HG03066 (cell line): ENCODE results near the gene DCC.

Source experiments
- ATAC-seq: cut with Tn5 transposase; IDR thresholded peaks from one replicate; pipeline ENCODE4 v1.9.1; 2021; ENCODE audit warnings: low read depth; ENCODE audit not compliant: unreplicated experiment

The DCC gene

DNA sequence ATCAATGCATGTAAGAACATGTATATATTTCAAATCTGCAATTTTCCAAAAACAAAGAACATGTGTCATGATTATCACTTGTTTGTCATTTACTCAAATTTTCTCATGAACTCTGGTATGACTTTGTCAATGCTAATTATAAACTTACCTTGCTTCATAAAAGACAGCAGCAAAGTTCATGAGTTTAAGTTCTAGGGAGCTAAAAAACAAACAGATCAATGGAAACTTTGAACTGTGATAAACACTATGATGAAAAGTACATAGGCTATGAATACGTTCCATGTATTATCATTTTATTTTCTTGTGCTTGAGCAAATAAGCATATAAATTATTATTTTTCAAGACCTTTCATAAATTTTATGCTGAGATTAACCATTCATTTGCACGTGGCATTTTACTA is 943.7 kb downstream of the DCC start:
- ATAC-seq, result no peak

DNA sequence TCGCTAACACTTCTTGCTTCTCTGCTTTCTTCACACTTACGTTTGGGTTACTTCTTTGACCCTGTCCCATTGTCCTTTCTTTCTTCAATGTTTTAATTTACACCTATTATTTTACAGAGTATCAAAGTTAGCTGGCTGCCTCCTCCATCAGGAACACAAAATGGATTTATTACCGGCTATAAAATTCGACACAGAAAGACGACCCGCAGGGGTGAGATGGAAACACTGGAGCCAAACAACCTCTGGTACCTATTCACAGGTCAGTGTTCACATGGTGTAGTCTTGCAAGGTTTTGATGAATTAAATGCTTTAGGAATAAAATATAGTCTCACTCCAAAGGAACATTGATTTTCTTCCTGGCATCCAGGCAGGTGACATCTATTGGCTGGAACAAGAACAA is 965.5 kb downstream of the DCC start:
- ATAC-seq, result no peak

DNA sequence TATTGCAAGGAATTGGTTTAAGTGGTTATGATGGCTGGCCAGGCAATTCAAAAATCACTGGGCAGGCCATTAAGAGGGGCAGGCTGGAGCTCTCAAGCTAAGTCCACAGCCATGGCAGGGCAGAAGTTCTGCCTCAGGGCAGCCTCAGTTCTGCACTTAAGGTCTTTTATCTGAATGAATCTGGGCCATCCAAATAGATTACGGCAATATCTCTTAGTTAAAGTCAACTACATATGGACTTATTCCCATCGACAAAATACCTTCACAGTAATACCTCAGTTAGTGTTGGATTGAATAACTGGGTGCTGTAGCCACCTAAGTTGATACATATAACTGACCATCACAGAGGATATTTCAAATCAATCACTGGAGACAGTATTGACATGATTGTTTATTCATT is 979.6 kb downstream of the DCC start:
- no peak for ATAC-seq

DNA sequence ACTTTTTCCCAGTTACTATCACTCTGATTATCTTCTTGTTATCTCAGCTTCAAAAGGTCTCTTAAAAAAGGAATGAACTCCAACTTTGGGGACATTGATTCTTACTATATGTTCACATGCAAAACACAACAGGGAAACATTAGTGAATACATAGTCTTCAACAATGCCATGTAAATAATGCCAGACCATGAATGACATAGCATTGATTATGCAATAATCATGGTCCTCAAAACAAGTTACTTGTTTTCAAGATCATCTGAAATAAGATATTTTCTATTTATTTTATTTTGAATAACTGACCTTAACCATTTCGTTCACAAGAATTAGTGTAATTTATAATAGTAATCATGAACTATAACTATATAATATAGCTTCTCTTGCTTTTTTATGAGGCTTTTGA is 982.2 kb downstream of the DCC start:
- no peak for ATAC-seq

DNA sequence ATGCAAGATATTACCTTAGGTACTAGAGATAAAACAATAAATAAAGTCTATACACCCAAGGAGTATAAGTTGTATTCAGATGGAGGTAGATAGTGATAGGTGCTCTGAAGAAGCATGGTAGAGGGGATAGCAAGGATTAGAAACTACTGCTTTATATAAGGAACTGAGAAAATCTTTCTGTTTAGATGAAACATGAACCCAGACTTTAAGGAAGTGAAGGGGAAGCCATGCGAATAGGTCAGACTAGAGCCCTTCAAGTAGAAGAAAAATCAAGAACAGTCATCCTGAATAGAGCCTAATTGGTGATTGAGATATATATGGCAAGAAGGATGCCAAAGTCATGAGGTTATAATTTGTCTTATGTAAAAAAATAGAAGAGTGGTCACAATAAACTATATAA is 984.4 kb downstream of the DCC start:
- ATAC-seq, result no peak

DNA sequence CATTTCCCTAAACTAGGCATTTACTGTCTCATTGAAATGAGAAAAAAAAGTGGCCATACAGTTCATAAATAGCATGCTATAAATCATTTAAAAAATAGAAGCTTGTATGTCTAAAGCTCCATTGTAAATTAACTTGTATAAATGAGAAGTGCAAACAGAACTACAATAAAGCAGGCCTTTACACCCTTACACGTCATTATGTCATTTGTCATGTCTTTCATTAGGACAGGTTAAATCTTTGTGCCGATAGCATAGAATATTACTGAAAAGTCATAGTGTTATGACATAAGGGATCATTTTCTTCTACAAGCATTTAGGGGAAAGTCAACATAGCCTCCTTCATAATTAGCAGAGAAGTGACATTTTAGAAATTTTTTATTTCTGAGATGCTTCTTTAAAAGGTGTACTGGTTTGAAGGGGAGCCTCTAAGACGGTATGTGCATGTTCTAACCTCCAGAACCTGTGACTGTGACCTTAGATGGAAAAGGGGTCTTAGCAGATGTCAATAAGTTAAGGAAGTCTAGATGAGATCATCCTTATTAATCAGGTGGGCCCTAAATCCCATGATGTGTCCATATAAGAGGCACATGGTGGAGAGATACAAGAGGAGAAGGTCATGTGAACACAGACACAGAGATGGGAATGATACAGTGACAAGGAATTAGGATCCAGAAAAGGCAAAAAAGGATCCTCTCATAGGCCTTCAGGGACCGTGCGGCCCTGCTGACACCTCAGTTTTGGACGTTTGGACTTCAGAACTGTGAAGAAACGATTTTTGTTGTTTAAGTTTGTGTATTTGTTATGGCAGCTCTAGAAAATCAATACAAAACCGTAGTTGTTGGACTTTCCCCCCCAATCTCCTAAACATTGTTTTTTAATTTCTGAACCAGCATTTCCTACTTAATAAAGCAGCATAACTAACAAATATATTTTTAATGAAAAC is 1020.8 kb downstream of the DCC start:
- no peak for ATAC-seq

DNA sequence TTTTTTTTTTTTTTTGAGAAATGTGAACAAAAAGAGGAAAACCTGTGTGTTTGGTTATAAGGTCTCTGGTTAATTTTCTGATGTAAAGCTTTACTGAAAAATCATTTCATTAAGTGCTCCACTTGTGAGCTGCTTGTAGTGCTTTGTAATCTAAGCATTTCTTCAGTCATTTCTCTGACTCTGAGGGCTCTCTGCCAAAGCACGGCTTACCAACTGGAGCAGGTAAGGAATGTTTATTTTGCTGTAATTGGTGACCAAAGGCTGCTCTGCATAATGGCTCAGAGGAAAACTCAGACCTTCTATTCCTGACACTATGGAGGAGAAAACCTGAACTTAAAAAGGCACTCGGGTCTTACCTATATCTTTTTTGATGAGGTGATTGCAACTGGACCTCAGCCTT is 1035.6 kb downstream of the DCC start:
- no peak for ATAC-seq

DNA sequence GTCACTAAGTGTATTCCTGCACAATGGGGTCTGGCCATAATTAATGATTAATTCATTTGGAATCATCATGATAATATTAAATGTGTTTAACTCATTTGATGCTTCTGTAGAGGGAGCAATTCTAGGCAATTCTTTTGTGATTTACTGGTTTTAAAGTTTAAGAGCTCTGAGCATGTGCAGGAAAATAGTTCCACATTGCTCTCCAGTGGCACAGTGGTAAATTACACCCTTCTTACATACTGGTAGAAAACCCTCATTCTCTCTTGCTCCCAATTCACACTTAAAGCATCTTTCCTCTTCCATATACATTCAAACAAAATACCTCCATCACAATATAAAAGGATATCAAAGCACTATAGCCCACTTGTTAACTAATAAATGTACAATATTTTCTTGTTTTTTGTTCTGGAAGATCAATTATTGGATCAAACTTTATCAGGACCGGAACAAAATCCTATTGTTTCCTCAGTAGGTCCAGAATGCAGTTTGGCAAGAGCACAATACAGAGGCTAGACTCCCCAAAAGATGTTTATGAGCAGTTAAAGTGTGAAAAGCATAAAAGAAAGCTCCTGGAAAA is 1040.2 kb downstream of the DCC start:
- peak; percentile 72 for ATAC-seq

DNA sequence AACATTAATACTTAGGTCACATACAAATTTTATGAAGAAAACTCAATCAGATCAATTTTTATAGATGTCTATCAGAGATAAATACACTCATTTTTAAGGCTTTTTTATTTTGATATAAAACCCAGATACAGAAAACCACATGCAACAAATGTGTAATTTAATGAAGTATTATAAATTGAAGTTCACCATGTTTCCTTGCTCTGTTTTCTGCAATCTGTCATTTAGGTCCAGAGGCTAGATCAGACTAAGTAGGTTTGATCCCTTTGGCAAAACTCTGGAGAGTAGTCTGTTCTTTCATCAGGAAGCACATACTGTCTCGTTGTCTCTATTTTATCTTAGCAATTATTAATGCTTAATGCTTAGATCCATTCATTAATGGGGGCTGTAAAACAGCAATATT is 1042.9 kb downstream of the DCC start:
- no peak for ATAC-seq

DNA sequence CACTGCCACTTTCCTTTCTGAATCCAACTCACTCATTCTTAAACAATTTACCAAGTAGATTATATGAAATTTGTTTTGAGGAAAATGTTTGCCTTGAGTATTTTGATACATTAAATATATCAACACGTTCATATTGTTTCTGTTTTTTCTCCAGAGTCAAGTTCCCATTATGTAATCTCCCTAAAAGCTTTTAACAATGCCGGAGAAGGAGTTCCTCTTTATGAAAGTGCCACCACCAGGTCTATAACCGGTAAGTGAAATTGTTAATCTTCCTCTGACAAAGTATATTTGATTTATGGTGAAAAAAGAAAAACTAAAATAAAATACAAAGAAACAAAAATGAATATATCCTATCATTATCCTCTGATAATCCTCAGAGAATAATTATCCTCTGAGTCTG is 1045.9 kb downstream of the DCC start:
- ATAC-seq, result no peak

DNA sequence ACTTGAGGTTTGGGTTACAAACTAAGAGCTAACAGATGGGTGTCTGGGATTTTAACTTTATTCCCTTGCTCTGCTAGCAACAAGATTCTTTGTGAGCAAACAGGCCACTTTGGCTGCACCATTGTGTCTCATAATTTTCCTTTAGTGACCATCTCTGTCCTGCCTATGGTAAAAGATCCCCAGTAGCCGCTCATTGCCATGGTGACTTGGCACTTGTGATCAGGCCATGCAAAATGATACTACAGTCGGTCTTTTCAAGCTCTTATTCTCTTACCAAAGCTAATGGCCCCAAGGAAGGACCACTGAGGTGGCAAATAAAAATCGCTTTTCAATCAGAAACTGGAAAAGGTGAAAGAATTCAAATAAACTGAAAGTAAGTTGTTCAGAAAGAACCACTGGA is 1047.6 kb downstream of the DCC start:
- ATAC-seq, result no peak

DNA sequence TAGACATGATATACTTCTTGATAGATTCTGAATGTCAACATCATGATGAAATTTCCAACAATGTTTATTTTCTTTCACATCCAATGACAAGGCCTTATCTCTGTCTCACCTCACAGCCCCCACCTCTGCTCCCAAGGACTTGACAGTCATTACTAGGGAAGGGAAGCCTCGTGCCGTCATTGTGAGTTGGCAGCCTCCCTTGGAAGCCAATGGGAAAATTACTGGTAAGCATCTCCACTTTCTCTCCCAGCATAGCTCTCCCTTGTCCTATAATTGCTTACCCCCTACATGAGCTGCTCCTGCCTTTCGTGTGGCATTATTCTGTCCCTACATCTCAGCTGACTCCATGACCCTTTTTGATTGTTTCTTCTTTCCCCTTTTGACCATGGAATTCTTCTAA is 1062.7 kb downstream of the DCC start:
- ATAC-seq, result no peak

DNA sequence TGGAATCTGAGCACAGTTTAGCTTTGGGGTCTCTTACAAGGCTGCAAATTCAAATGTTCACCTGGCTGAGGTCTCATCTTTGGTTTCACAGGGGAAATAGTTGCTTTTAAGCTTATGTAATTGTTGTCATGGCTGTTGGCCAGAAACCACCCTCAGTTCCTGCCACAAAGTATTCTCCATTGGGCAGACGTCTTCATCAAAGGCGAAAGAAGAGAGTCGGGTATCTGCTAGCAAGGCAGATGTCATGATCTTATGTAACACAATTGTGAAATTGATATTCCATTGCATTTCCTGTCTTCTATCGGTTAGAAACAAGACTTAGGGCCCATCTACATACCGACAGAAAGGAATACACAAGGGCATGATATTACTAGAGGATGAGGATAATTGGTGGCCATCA is 1068.3 kb downstream of the DCC start:
- no peak for ATAC-seq

DNA sequence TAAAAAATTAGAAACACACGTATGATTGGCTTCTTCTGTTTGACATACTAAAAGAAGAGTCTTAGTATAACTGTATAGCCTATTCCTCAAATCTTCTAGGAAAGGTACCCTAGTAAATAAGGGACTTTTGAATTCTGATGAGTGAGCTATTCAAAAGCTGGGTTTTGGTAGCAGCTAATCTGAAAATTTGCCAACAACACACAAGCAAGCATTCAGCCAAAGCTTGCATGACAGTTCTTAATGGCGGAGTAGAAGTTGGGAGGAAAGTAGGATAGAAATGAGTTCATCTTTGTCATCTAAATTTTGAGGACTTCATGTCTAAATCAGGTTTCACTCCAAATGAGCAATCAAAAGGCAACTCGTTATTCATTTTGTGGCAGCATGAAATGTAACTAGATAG is 1071.5 kb downstream of the DCC start:
- ATAC-seq, result no peak

DNA sequence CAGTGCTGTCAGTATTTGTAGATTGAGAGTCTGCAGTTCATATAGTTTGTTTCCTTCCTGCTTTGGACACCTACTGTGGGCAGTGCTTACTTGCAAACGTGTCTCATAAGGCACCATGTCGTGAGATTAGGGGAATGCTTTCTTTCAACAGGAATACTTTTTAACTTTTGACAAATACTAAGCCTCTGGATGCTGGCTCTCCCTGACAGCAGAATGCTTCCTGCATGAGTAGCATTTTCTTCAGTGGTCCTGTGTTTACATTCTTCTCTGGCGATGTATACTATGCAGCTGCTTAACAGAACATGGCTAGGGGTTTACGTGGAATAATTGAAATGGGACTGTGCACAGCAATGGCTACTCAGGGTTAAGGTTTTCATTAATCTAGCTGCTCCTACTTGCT is 1077.0 kb downstream of the DCC start:
- no peak for ATAC-seq

DNA sequence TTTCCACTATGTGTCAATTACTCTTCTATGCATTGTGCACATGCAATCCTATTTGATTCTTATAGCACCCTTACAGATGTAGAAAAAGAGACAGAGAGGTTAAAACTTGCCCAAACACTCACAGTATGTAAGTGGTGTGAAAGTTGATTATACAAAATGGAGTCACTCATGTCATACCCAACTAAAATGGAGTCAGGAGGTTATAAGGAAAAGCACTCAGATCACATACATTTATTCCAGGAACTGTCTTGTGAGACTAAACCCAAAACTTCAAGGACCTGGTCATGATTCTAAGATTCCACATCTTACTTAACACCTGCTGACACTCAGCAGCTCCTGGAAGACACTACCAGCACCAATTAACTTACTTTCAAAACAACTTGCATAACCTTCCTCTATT is 1081.9 kb downstream of the DCC start:
- no peak for ATAC-seq

DNA sequence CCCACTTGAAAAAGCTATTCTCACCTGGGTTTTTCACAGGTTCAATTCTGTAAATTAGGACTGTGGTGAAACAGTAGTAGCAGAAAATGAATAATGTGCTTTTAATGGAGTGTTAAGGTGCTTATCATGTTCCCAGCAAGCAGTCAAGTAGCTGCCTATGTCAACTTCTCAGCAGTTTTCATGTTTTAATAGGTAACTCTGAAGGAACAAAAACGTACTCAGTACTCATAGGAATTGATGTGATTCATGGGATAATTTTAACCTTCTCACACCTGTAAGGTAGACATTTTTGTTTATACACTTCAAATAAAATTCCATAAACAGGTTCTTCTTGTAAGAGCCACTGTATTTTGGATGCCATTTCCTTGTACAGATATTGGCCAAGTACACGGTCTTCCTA is 1082.9 kb downstream of the DCC start:
- no peak for ATAC-seq

DNA sequence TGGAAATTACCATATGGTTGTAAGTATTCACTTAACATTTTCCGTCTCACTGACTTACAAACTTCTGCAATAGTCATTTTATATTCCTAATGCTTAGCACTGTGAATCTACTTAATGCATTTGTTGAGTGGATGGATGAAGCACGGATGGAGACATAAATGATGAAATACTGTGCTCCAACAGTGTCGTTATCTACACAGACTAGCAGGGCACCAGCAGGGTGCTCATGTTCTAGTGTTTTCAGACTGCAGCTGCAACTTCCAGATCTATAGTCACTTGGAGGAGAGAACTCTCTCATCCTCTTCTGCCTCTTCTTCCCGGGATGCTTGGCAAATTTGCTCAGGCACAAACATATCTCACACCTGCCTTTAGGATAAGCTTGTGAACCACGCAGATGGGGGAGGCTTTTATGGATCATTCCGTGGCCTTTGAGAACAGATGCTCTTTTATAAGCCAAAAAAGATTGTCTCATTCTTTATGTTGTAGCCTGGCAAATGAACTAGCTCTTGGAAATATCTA is 1086.7 kb downstream of the DCC start:
- ATAC-seq, result no peak

DNA sequence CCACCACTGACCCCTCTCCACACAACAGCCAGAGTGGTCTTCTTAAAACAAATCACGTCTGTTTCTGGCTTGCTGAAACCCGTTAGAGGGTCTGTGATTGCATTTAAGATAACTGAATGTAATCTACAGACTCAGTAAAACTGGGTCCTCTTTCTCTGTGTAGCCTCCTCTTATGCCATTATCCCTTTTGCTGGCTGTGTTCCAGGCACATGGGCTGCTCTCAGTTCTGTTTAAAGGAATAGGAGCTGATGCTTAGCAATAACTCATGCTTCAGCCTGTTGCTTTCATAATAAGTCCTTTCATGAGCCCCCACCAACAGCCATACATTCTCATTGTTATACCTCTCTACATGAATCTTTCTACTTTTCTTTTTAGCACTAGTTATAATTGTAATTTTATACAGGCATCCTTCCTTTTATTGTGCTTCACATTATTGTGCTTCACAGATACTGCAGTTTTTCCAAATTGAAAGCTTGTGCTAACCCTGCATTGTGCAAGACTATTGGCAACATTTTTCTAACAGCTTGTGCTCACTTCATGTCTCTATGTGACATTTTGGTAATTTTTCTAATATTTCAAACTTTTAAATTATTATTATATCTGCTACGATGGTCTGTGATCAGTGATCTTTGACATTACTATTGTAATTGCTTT is 1101.9 kb downstream of the DCC start:
- no peak for ATAC-seq

DNA sequence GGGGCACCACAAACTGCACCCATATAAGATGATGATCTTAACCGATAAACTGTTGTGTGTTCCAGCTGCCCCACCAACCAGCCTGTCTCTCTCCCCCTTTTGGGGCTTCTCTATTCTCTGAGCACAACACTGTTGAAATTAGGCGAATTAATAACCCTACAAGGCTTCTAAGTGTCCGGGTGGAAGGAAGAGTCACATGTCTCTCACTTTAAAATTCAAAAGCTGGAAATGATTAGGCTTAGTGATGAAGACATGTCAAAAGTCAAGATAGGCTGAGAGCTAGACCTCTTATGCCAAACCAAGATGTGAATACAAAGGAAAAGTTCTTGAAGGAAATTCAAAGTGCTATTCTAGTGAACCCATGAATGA is 1102.4 kb downstream of the DCC start:
- no peak for ATAC-seq

DNA sequence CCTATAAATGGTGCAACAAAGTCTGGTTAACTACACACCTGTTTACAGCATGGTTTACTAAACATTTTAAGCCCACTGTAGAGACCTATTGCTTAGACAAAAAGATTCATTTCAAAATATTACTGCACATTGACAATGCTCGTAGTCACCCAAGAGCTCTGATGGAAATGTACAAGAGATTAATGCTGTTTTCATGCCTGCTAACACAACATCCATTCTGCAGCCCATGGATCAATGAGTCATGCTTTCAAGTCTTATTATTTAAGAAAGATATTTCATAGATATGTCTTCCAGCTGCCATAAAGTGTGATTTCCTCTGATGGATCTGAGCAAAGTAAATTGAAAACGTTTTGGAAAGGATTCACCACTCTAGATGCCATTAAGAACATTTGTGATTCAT is 1103.3 kb downstream of the DCC start:
- no peak for ATAC-seq

DNA sequence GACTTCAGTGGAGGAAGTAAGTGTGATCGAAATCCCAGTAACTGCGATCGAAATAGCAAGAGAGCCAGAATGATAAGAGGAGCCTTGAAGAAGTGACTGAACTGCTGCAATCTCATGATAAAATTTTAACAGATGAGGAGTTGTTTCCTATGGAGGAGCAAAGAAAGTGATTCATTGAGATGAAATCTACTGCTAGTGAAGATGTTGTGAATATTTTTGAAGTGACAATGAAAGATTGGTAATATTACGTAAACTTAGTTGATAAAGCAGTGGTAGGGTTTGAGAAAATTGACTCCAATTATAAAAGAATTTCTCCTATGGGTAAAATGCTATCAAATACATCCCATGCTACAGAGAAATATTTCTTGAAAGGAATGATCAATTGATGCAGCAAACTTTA is 1103.8 kb downstream of the DCC start:
- ATAC-seq, result no peak
